Measurements from ENCODE around the gene CCDC90B.

DNA sequence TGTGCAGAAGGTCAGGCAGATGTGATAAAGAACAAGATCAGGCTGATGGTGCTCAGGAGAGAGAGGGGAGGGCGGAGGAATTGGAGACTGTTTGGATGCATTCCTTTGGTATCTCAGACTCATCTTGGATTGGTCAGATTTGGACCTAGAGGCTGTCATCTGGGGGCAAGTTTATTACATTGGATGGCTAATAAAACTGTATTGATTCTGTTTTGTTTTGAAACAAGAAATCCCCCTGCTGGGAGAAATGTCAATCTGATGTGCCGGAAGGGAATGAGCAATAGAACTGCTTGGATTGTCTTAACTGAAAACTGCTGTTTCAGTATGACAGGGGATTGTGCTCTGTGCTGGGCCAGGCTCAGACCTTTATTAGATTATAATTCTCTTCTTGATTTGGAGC is 25.5 kb upstream of the CCDC90B start:
- TF ChIP-seq, protein P1, sequence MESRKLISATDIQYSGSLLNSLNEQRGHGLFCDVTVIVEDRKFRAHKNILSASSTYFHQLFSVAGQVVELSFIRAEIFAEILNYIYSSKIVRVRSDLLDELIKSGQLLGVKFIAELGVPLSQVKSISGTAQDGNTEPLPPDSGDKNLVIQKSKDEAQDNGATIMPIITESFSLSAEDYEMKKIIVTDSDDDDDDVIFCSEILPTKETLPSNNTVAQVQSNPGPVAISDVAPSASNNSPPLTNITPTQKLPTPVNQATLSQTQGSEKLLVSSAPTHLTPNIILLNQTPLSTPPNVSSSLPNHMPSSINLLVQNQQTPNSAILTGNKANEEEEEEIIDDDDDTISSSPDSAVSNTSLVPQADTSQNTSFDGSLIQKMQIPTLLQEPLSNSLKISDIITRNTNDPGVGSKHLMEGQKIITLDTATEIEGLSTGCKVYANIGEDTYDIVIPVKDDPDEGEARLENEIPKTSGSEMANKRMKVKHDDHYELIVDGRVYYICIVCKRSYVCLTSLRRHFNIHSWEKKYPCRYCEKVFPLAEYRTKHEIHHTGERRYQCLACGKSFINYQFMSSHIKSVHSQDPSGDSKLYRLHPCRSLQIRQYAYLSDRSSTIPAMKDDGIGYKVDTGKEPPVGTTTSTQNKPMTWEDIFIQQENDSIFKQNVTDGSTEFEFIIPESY (IDR thresholded peaks at IDR 0.05): no peak
- TF ChIP-seq, protein P2, sequence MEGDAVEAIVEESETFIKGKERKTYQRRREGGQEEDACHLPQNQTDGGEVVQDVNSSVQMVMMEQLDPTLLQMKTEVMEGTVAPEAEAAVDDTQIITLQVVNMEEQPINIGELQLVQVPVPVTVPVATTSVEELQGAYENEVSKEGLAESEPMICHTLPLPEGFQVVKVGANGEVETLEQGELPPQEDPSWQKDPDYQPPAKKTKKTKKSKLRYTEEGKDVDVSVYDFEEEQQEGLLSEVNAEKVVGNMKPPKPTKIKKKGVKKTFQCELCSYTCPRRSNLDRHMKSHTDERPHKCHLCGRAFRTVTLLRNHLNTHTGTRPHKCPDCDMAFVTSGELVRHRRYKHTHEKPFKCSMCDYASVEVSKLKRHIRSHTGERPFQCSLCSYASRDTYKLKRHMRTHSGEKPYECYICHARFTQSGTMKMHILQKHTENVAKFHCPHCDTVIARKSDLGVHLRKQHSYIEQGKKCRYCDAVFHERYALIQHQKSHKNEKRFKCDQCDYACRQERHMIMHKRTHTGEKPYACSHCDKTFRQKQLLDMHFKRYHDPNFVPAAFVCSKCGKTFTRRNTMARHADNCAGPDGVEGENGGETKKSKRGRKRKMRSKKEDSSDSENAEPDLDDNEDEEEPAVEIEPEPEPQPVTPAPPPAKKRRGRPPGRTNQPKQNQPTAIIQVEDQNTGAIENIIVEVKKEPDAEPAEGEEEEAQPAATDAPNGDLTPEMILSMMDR (IDR thresholded peaks at IDR 0.05; ENCODE audit: low read depth, low read length, missing input control): no peak
- TF ChIP-seq, protein P3, sequence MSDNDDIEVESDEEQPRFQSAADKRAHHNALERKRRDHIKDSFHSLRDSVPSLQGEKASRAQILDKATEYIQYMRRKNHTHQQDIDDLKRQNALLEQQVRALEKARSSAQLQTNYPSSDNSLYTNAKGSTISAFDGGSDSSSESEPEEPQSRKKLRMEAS (IDR thresholded peaks at IDR 0.05): no peak
- no peak for TF ChIP-seq YY1 (IDR thresholded peaks at IDR 0.05)
- TF ChIP-seq, protein P4, sequence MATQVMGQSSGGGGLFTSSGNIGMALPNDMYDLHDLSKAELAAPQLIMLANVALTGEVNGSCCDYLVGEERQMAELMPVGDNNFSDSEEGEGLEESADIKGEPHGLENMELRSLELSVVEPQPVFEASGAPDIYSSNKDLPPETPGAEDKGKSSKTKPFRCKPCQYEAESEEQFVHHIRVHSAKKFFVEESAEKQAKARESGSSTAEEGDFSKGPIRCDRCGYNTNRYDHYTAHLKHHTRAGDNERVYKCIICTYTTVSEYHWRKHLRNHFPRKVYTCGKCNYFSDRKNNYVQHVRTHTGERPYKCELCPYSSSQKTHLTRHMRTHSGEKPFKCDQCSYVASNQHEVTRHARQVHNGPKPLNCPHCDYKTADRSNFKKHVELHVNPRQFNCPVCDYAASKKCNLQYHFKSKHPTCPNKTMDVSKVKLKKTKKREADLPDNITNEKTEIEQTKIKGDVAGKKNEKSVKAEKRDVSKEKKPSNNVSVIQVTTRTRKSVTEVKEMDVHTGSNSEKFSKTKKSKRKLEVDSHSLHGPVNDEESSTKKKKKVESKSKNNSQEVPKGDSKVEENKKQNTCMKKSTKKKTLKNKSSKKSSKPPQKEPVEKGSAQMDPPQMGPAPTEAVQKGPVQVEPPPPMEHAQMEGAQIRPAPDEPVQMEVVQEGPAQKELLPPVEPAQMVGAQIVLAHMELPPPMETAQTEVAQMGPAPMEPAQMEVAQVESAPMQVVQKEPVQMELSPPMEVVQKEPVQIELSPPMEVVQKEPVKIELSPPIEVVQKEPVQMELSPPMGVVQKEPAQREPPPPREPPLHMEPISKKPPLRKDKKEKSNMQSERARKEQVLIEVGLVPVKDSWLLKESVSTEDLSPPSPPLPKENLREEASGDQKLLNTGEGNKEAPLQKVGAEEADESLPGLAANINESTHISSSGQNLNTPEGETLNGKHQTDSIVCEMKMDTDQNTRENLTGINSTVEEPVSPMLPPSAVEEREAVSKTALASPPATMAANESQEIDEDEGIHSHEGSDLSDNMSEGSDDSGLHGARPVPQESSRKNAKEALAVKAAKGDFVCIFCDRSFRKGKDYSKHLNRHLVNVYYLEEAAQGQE (IDR thresholded peaks at IDR 0.05): no peak
- TF ChIP-seq RXRA (IDR thresholded peaks at IDR 0.05): no peak
- TF ChIP-seq, protein P5, sequence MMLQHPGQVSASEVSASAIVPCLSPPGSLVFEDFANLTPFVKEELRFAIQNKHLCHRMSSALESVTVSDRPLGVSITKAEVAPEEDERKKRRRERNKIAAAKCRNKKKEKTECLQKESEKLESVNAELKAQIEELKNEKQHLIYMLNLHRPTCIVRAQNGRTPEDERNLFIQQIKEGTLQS (IDR thresholded peaks at IDR 0.05): no peak

Data from liver (tissue), 3 donors.